Measurements from ENCODE around the gene SPAG7.
A peak's percentile ranks its signal among the peaks of the same experiment; 100 is the strongest.

SPAG7 gene

DNA sequence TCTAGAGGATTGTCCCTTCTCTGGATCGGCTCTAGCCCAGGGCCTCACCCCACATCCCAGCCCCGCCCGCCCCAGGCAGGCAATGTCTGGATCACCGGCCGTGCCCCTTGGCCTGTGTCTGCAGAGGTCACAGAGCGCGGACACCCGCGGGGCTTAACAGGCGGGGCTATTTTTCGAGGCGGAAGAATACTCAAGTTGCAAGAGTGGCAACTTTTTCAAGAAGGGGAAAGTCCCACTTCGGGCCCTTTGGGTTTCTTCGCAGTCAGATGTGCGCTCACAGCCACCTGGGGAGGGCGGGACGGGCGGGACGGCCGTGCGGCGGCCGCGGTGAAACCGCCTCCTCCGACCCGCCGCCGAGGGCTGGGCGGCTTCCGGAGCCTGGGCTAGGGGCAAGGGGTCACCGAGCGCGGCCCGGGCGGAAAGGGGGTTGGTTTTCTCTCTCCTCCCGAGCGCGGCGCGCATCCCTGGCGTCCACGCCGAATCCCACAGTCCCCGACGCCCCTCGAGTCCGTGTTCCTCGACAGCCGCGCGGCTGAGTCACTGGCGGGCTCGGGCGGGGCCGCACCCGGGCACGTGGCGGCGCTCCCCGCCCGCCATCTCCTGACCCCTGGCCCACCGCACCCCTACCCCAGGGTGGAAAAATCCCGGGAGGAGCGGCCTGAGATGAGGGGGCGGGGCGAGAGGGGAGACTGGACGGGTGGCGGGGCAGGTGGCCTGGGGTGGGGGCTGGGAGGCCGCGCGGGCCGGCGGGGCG is 18.1 kb downstream of the SPAG7 start:
- peak; percentile 85 for DNase-seq

DNA sequence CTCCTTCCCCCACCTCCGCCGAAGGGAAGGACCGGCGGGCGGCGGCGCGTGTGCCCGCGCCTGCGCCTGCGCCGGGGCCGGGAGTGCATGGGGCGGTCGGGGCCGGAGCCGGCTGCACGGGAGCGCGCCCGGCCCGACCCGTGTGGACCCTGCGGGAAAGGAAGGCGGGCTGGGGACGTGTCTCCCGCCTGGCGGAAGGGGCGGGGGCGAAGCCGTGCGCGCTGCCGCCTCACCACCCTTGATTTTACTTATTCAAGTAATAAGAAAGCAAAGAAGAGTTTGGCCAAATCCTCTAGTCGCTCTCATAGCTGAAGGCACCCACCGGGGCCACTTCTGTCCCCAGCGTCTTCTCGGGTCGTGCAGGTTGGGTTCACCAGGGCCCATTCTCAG is 18.7 kb downstream of the SPAG7 start:
- DNase-seq = peak; percentile 84

DNA sequence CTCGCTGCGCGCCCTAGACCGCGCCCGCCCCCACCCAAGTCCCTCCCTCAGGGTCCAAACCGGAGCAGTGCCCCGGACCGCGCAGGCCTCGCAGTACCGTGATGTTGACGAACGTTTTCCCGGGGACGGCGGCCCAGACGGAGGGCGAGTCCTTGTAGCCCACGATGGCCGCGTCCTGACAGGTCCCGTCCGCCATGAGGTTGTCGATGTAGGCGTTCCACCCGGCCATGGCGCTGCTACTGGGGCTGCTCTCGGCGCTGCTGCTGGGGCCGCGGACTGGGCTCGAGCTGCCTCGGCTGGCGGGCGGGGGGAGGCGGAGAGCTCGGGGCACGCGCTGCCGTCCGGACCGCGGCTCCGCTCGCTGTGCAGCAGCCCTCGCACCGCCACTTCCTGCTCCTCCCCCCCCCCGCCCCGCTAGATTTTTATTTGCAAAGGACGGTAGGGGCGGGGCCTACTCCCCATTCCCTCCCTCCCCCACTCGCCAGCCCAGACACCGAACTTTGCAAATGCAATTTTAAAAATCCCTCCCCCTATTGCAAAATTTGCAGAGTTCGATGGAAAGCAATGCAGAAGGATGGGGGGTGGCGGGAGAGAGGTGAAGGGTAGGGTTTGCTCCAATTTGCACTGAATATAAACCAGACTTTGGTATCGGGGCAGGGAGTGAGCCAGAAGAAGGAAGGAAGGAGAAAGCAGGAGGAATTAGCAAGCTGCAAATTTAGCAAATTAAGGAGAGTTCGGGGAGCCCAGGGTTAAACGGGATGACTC is 19.3 kb downstream of the SPAG7 start, which contains the start of gene PFN1:
Gene PFN1 (minus strand): TSS at position 365 of the 765 bp plus-strand sequence. CDS start 136 bp downstream, at position 229.
- peak; percentile 93 for DNase-seq

DNA sequence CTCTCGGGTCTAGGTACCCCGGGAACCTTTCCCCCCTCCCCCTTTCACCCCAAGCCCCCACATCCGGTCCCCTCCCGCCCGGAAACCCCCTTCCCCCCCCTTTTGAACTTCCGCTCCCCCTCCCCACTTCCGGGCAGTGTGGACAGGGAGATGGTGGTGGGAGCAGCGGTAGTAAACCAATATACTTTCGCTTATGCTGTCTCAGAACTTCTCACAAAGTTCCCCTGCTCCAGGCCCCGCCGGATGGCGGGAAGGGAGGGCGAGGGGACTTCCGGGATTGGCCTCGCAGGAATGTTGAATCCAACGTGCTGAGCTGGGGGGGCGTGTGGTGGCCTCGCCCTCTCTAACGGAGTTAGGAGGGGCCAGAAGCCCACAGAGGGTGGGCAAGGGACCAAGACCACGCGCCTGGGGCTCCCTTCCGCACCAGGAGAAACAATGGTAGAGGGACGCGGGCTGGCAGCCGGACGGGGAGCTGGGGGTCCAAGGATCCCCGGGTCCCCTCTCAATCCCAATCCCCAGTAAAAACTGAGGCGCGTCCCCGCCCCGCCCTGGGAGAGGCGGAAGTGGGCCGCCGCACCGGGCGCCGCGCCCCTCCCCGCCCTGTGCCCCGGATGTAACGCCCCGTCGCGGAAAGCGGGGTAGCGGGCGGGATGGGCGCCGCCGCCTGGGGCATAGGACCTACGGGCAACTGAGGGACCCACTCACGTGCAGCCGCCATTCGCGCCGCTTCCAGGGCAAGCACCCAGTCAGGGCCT is 20.0 kb downstream of the SPAG7 start:
- peak; percentile 53 for DNase-seq

DNA sequence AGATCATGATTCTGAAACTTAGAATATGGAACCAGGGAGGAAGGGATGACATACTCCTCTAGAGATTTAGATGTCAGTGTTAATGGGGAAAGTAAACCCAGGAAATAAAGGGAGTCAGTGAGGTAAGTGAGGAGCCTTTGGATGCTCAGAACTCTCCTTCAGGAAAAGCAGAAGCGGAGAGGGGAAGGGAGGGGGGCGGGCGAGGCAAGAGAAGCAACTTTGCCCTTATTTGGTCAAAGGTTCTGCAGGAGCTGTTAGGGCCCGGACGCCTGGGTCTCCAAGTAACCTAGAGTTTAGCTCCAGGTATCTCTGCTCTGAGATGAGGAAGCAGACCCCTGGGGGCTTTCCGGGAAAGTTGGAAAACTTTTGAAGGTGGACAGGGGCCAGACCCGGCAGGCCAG is 20.6 kb downstream of the SPAG7 start:
- DNase-seq = no peak

DNA sequence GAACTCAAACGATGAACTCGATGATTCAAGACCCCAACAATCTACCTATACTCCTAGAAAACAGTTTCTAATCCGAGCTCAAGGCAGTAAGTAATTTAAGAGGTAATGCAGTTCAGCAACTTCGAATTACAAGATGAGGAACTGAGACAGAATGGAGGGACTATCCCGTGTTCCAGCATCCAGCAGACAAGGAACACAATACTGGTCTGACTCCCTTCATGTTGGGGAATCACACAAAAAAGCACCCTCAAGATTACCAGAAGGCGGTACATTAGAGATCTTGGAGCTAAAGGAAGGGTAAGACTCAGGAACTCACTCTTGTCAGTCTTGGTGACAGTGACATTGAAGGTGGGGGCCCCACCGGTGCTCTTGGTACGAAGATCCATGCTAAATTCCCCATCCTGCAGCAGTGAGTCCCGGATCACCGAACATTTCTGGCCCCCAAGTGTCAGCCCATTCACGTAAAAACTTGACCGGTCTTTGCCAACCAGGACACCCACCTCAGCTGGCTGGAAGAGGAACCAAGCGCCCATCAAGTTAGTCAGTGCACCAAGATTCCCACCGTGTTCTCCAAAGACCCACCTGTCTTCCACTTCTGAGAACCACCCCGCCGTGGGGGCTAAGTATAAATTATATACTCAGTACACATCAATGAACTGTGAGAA is 21.2 kb downstream of the SPAG7 start:
- no peak for DNase-seq

DNA sequence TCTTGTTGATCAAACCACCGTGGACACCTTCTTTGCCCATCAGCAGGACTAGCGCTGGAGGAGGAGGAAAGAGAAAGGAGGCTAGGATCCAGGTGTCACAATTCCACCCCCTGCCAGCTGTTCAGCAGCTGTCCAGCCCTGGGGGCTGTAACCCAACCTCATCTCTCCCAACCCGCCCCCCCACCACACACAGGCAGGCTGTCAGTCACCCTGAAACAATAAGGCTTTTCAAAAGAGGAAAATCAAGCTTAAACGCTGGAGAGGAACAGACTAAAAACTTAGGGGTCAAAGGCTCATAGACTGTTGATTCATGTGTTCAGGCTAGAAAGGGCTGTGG is 21.7 kb downstream of the SPAG7 start:
- no peak for DNase-seq

DNA sequence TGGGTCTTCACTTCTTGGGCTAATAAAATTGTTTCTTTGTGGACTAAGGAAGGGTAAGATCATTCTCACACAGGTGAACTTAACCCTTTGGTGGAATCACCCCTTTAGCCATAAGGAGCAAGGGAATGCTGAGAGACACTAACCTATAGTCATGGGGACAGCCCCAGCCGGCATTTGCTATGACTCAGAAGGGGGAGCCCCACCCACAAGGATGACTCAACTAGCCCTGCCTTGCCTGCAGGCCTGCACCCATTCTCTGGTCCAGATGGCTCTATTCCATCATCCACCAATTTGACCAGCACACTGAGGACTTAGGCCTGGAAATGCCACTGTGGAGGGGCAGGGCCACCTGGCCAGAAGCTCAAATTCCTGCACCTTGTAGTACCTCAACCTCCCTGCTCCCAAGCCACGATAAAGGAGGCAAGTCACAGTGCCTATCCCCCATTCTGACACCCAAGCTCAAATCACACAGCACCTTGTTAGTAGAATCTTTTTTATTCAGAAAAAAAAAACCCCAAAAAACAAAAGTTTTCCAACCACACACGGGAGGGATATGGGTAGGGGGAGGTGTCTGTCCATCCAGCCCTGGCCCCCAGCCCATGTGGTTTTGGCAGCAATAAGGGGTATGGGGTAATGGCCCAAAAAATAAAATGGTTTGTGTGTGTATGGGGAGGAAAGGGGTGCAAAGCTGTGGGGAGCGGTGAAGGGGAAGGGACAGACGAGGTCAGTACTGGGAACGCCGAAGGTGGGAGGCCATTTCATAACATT is 22.3 kb downstream of the SPAG7 start:
- DNase-seq = peak; percentile 80

DNA sequence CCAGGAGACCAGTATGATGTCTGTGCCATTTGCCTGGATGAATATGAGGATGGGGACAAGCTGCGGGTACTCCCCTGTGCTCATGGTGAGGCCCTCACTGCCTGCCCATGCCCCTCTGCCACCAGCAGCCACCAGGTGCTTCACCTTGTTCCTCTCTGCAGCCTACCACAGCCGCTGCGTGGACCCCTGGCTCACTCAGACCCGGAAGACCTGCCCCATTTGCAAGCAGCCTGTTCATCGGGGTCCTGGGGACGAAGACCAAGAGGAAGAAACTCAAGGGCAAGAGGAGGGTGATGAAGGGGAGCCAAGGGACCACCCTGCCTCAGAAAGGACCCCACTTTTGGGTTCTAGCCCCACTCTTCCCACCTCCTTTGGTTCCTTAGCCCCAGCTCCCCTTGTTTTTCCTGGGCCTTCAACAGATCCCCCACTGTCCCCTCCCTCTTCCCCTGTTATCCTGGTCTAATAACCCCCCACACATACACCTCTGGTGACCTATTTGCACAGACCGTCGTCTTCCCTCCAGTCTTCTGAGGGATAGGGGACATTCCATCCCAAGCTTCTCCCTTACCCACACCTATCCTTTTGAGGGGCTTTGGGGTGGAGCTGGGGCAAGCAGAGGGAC is 23.0 kb downstream of the SPAG7 start:
- DNase-seq = no peak

DNA sequence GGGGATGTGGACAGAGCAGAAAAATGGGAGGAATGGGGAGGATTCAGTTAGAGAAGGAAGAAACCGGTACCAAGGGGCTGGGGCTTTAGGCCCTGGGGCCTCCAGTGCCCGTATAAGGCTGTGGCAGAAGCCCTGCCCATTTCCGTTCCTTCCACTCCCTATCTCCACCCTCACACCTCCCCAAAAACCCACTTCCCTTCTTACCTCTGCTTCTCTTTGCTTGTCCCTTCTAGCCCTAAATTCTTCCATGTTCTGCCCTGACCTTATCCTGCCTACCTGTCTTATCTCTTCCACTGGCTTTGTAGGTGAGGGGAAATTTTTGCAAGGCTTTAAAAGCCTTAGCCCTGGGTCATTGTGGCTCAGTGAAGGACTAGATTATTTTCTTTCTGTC is 23.5 kb downstream of the SPAG7 start:
- peak; percentile 57 for DNase-seq

DNA sequence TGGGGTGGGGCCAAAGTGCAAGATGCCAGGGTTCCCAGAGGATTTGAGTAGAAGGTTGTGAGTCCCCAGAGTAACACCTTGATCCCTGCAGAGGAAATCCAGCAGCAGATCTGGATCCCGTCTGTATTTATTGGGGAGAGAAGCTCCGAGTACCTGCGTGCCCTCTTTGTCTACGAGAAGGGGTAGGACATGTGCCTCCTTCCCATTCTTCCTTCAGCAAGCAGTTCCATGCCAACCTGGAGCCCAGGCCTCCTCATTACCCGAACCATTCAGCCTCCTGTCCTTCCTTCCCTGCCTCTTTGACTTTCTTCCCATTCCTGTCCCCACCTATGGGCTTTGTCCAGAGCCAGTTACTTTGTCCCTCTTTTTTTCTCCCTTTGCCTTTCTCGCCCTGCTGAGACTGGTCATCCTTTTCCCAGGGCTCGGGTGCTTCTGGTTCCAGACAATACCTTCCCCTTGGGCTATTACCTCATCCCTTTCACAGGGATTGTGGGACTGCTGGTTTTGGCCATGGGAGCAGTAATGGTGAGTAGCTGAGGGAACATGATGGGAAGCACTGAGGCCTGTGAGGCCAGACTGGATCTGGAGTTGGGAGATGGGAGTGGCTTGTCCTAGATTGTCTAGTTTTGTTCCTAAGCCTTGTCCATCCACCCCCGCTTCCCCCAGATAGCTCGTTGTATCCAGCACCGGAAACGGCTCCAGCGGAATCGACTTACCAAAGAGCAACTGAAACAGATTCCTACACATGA is 24.7 kb downstream of the SPAG7 start:
- no peak for DNase-seq

DNA sequence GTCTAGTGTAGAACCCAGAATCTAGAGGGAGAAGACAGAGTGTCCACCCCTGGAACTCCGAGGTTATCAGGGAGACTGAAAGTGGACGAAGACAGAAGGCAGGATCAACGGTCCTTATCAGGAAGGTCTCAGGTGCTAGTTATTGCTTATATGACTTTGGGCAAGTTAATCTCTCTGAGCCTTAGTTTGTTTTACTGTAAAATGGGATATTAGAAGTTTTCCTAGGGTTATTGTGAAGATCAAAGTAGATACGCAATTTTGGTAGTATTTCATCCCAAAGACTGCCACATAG is 26.4 kb downstream of the SPAG7 start:
- DNase-seq = no peak

DNA sequence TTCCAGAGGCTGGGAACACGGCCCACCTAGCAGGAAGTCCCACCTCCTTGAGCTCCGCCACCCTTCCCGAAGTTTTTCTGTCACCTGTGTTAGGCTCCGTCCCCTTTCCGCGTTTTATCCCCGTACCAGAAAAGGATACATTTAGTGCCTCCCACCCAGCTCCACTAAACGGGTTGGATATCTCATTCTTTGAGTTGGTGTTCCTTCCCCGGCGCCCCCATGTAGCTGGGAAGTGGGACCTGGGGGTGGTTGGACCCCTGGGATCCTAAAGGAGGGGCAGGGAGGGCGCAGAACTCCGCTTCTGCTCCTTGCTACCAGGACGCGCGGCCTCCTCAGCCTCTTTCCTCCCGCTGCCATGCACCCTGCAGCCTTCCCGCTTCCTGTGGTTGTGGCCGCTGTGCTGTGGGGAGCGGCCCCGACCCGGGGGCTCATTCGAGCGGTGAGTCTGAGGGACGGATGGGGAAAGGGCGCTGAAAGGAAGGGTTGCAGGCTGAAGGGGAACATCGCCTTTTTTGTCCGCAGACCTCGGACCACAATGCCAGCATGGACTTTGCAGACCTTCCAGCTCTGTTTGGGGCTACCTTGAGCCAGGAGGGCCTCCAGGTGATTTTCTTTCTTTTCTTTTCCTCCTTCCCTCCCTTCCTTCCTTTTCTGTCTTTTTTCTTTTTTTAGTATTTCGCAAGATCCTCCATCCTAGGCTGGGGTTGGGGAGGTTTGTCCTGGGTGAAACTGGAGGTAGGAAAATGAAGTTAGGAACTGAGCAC is 26.9 kb downstream of the SPAG7 start:
- DNase-seq = no peak

DNA sequence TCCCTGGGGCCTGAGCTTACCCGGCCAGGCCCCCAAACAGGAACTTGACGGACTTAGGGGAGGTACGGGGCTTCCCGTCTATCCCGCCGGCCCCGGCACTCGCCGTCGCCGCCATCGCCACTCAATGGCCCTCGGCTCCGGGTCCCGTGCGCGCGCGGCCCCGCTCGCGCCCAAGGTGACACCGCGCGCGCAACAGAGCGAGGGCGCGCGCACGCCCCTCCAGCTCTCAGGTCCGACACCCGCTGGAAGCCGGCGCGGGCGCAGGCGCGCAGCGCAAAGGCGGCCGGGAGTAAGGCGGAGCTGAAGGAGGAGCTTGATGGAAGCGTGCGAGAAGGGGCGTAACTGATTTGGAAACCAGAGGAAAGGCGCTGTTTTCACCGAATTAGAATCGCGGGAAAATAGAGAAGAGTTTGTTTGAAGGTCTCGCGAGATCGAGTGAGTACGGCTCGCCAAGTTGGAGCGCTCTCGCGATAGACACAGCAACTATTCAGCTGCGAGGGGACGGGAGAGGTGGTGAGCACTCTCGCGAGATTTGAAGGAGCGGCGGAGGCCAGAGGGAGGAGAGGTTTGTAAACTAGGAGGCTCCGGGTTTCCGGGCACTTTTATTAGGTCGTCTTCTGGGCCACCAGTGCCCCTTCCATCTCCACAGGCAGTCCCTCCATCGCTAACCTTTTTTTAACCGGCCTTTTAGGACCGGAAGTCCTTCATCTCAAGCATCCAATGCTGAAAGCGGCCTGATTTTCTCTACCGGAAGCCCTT is 27.6 kb downstream of the SPAG7 start, which contains the start of the genes RNF167 and SLC25A11:
Gene RNF167 (plus strand): TSS at position 473 of the 759 bp plus-strand sequence. CDS start 642 bp downstream, outside the sequence.
Gene SLC25A11 (minus strand): TSS at position 251 of the 759 bp plus-strand sequence. CDS start 136 bp downstream, at position 115.
- peak; percentile 99 for DNase-seq

DNA sequence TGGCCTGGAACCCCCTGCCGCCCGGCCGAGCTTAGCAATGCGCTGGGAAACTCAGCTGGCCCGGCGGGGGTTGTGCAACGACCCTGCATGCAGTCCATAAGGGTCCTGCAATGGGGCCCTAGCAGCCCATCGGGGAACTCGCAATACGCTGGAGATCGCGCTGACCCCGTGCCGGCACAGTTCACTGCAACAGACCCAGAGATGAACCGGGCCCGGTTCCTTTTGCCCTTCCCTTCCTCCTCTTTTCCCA is 28.1 kb downstream of the SPAG7 start:
- DNase-seq = no peak

DNA sequence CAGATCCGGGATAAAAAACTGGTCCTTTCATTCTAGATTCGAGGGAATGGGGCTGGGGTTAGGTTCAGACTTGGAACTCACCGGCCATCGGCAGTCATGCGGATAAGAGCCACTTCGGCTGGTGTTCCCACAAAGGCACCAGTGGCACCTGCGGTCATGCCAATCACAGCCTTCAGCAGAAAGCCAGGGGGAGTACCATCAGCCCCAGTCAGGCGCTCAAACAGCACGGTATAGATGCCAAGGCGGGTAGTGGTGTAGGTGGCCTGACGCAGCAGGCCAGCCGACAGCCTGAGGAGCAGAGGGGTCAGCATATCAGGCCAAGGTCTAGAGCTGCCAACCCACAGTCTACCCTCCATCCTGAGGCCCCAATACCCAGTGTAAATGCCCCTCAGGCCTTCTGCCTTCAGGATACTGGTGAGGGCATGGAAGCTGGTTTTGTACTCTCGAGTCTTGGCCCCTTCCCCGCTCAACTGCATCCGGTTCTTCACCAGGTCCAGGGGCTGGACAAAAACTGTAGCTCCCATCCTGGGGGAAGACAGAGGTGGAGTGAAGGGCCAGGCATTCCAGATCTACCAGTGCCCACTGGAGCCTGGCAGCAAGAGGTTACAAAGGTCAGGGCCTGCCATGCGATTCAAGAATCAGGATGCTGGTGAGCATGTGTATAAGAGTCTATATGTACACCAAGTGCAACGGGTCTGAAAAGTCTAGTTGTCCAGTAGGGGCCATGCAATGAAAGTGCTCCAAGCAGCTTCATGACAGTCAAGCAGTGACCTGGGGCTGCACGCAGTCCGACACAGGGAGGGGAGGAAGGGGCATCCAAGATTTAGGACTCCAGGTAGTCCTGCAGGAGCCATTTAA is 28.7 kb downstream of the SPAG7 start:
- no peak for DNase-seq

DNA sequence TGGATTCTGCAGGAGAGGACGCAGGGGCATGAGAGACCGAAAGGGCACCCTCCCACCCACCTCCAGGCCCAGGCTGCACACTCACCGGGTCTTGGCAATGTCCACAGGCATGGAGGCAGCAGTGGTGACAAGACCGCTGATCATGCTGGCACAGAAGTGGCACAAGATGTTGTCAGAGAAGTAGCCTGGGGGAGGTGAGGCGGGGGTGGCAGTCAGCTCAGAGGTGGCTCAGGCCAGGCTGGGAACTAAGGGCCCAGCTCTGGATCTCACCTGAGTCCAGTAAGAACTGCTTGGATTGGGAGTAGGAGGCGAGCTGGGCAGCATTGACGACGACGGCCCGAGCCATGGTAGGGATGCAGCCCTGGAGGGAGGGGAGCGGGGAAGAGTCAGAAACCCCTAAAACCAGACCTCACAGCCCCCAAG is 29.5 kb downstream of the SPAG7 start:
- no peak for DNase-seq

DNA sequence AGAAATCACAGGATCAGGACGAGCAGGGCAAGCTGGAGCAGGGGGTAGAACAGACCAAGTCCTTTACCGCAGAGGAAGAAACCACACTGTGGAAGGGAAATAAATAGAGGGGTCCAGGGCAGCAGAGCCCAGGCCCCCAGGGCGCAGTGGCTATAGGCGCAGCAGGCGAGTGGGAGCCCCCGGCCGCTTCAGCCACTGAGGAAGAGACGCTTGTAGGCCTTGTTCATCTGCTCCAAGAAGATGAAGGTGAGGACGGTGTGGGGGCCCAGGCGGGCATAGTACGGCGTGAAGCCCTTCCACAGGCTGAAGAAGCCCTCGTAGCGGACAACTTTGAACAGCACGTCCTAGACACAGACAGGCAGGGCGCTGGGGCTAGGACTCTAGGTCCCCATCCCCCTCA is 30.1 kb downstream of the SPAG7 start:
- no peak for DNase-seq

DNA sequence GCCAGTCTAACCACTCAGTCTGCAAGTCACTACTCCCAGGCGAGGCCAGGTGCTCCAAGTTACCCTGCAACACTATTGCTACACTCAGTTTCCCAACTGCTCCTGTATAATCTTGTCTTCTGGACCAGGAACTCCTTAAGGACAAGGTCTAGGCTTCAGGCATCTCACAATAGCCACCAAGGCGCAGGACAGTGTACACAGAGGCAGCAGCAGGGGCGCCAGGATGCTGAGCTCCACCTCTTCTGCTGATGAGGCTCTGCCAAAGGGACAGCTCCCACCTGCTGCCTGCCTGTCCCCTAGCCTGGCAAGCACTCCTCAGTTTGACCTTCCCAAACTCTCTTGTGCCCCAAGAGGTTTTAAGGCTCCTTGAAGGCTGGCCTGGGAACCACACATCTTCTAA is 31.2 kb downstream of the SPAG7 start:
- DNase-seq = no peak

Measured in CD4-positive, alpha-beta T cell treated with Interleukin-15 for 1 hour (primary cell).